NCI-H345 (cell line): ENCODE results near the gene C16orf87.
"Not testable (repeated sequence)": the region's sequence is repeated elsewhere in the genome, so short reads cannot be mapped to it uniquely, and the experiment has no call there.

Source experiments
- DNase-seq: peaks from one replicate; lab custom pipeline; 2025; lab: John Stamatoyannopoulos, UW

The C16orf87 gene

GRCh38 chr16:46797501-46797900 is 33.5 kb downstream of the C16orf87 start:
- DNase-seq, result no peak

DNA sequence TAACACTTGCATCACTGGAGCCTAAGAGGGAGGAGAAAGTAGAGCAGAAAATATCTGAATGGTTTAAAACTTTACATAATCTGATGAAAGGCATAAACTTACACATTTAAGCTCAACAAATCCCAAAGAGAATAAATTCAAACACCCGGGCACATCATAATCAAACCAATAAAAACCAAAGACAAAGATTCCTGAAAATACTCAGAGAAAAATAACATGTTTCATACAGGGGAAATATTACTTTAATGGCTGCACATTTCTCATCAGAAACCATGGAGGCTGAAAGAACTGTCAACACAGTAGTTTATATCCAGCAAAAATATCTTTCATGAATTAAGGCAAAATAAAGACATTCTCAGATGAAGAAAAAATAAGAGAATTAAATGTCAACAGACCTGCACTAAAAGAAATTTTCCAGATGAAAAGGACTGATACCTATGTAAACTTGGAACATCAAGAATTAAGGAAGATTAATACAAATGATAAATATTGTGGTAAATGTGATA is 34.2 kb downstream of the C16orf87 start:
- no peak for DNase-seq

GRCh38 chr16:46793841-46794240 is 37.1 kb downstream of the C16orf87 start:
- no peak for DNase-seq

- DNase-seq, result no peak
These were observed 40.2 kb downstream of the C16orf87 start for GRCh38 chr16:46790599-46791270.

DNA sequence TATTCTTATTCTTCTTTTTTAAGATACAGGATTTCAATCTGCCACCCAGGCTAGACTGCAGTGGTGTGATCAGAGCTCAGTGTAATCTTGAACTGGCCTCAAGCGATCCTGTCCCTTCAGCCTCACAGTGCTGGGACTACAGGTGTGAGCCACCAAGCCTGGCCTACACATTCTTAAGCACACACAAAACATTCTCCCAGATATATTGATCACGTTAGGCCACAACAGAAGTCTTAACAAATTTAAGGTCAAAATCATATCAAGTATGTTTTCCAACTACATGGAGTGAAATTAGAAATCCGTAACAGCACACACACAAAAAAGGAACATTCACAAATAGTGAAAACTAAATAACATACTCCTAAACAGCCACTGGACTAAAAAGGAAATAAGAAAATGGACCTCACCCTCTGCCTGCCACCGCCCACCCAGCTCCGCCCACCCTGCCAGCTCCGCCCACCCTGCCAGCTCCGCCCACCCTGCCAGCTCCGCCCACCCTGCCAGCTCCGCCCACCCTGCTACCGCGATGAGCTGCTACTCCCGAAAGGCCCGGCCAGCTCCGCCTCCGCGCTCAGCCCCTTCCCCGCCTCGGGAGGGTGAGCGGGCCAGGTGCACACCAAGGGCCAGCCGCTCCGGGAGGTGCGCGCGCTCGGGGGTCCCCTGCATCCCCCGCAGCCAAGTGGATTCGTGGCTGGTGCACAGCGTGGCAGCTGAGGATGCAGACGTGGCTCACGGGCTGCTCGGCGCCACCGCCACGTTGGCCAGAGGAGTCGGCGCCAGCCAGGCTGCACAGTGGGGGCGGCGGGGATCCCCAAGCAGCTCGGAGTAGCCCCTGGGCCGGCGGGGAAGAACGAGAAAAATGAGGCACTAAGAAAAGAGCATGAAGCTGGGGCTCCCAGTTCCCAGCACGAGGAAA is 41.2 kb downstream of the C16orf87 start:
- DNase-seq, result peak; percentile 54

DNA sequence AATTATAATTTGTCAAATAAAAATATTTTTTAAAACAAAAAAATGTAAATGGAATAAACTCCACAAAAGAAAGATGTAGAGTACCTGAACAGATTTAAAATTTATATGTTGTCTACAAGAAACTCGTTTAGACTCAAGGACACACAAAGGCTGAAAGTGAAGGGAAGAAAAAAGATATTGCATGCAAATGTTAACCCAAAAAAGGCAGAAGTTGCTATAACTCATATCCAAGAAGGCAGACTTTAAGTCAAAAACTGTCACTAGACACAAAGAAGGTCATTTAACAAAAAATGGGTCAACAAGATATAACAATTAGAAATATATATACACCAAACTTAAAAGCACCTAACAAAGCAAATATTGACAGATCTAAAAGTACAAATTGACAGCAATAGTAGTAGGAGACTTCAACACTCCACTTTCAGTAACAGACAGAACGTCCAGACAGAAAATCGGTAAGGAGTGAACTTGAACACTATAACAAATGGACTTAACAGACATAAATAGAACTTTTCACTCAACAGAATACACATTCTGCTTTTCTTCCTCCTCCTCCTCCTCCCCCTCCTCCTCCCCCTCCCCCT is 42.0 kb downstream of the C16orf87 start:
- no peak for DNase-seq

DNA sequence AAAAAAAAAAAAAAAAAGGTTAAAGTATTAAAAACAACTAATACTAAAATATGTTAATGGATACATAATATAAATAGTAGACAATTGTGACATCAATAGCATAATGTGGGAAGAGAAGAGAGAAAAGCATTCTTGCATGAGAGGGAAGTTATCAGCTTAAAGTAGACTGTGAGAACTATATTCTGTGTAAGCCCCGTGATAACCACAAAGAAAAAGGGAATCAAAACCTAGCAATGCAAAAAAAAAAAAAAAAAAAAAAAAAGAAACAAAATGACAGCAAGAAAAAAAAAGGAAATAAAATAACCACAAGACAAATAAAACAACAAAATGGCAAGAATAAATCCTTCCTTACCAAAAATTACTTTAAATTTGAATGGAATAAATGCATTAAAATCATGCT is 43.1 kb downstream of the C16orf87 start:
- no peak for DNase-seq

DNA sequence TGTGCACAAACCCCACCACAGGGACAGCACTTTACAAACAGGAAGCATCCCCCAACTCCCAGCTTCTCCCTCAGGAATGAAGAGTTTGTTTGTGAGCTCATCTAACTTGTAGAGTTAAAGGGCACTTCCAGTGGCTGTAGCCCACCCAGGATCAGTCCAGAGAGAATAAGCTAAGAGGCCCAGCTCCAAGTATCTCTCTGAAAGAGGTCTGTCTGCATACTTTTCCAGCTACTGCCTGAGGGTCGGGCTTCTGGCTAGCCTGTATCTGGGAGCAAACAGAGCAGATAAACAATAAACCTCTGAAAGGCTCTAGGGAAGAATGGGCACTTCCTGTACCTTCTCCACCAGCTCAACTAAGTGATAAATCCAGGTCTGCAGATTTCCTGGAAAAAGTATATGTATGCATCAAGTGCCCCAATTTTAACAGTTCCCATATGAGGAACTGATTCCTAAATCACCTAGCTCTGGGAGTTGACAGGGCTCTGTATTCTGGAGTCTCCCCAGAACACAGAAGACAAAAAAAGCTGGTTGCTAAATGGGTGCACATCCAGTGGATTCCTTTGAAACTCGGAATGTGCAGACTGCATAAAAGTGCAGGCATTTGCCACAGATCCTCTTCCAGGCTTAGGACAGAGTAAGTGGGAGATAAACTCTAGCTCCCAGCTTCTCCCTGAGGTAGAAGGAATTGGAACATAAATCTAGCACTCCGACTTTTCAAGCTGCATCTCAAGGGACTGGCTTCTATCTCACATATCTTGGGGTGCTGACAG is 45.7 kb downstream of the C16orf87 start:
- no peak for DNase-seq

DNA sequence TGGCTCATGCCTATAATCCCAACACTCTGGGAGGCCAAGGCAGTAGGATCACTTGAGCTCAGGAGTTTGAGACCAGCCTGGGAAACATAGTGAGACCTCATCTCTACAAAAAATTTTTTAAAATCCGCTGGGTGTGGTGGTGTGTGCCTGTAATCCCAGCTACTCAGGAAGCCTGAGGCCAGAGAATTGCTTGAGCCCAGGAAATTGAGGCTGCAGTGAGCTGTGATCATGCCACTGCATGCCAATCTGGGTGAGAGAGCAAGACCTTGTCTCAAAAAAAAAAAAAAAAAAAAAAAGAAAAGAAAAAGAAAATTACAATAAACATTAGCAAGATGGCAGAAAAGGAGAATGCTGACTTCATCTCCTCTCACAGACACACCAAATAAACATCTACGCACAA is 46.4 kb downstream of the C16orf87 start:
- DNase-seq, result not testable (repeated sequence)

- DNase-seq, result no peak
These were observed 47.2 kb downstream of the C16orf87 start for GRCh38 chr16:46783800-46784199.

GRCh38 chr16:46782320-46782719 is 48.7 kb downstream of the C16orf87 start:
- no peak for DNase-seq

DNA sequence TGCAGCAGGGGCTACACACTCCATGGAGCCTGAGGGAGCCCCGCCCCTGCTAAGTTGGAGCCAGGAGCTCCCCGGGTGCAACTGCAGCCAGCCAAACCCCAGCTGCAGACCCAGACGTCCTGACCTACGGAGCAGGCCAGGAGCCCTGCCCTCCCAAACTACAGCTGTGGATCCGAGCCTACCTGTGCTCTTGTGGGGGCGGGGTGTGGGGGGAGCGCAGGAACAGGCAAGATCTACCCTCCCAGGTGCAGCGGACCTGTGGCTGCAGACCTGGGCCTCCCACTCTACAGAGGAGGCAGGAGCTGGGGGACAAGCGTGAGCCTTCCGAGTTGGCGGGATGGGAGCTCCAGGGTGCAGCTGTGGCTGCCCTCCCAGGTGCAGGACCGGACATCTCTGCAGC is 53.2 kb downstream of the C16orf87 start:
- no peak for DNase-seq

GRCh38 chr16:46775214-46775613 is 55.8 kb downstream of the C16orf87 start:
- DNase-seq, result no peak

DNA sequence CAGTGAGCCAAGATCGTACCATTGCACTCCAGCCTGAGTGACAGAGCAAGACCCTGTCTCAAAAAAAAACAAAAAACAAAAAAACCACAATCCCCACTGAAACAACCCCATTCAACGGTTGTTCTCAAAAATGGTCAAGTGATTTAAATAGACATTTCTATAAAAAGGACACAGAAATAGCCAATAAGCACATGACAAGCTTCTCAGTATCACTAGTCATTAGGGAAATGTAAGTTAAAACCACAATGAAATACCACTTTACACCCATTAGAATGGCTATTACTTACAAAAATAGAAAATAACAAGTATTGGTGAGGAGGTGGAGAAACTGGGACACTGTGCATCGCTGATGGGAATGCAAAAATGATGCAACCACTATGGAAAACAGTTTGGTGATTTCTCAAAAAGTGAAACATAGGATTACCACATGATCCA is 56.2 kb downstream of the C16orf87 start:
- DNase-seq, result no peak

GRCh38 chr16:46772463-46772862 is 58.5 kb downstream of the C16orf87 start:
- no peak for DNase-seq

- DNase-seq, result peak; percentile 85
These were observed 62.2 kb downstream of the C16orf87 start for GRCh38 chr16:46768809-46769208.

- DNase-seq, result no peak
These were observed 65.9 kb downstream of the C16orf87 start for GRCh38 chr16:46765050-46765449.

DNA sequence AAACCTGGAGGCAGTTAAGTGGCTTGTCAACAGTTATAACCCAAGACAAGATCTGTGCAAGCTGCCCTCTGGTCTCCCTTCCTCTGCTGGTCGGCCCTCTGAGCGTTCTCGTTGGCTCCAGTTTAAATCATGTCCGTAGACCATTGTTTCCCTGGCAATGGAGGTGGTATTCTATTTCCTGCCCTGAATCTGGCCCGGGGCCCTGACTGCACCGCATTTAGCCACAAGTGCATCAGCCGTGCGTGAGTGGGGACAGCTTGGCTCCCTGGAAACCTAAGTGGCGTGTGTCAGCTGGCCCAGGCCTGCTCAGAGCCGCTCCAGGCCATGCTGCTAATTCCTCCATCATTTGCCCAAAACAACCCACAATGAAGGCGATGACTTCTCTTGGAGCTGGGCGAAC is 67.8 kb downstream of the C16orf87 start:
- DNase-seq, result peak; percentile 51

DNA sequence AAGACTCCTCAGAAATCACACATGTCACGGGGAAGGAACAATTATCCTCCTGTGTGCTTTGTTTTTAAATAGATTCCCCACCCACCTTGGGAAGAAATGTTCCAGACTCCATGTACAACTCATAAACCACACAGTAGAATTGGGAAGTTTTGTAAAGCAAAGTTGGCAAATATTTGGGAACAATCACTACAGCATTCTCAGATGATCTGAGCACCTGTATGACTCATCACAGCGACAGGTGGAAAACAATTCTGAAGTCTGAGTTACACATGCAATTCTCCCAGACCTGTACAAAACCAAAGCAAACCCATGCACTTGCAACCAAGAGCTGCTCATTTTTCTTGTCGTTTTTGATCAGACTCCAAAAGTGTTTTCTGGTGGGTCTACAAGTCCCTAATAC is 68.4 kb downstream of the C16orf87 start:
- peak; percentile 29 for DNase-seq

GRCh38 chr16:46759309-46759708 is 71.7 kb downstream of the C16orf87 start:
- no peak for DNase-seq

DNA sequence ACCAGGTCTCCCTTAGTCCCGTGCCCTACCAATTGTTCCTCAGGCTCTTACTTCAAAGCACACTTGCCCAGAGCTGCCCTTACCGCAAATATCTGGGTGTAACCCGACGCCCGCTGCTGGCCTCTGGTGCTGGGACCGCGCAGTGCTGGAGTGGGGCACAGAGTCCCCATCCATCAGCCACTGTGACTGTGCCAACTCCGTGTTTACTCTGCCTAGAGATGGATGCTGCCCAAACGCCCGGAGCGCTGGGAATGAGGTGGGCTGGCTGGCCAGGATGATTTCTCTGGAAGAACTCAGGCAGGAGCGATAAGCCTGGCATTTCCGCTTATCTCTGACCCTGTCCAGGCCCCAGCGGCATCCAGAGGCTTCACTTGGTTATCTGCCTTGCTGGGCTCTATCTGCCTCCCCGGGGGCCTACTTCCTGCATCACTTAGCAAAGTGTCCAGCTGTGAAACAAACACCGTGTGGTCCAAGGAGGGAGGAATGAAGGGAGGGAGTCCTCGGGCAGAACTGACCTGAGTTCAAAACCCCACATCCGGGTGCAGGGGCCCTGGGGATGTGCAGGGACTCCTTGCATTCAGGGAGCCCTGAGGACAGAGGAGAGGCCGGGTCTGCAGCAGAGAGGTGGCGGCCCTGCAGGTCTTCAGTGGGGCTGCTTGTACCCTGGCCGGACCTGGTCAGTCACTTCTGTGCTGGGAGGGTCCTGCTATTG is 73.5 kb downstream of the C16orf87 start:
- peak; percentile 55 for DNase-seq
